ENCODE data around the gene RITA1. TPM values are rescaled to one million over a fixed set of nuclear protein-coding genes. Genes with fewer than 3 reads are reported as not detected.

The RITA1 gene
- total and polyA plus RNA-seq, 2 donors (not counting 1 experiment from before 2014, with no cell fraction given): 8.1 to 17.9 TPM

- no peak overlapping the region for H3K4me2 ChIP-seq (replicated peaks; ENCODE audit: low read depth, low read length, poor library complexity, severe bottlenecking)
- no peak for DNase-seq
- 89% methylated on average over 1 of the region's 5 CpGs for WGBS (ENCODE audit: insufficient coverage)
- no peaks in the 10 kb centered on the region for H3K27me3 Mint-ChIP-seq
- peaks cover 0 to 1% (median 0%) of the 10 kb centered on the region in 3 donors for H3K9me3 ChIP-seq (ENCODE audit: control extremely low read depth in 1 of 3, control insufficient read depth in 2 of 3, insufficient read depth in 1 of 3, low read length in 2 of 3)
- H3K27ac ChIP-seq (ENCODE audit: low read length in 2 of 2): no peak overlapping the region
- CTCF ChIA-PET: interaction anchor here (1.2 to 8.0 kb wide), 6 partner anchors 14 to 270 kb away, joined by 3 to 127 read pairs (median 32); partner anchors contain the start of gene RASAL1
- POLR2A ChIA-PET: interaction anchor here (1.3 kb wide), 1 partner anchor 14 kb away, joined by 4 read pairs; no protein-coding TSS in a partner anchor
- peaks cover 37% of the 10 kb centered on the region for H3K4me1 Mint-ChIP-seq
- TF ChIP-seq, protein P1, sequence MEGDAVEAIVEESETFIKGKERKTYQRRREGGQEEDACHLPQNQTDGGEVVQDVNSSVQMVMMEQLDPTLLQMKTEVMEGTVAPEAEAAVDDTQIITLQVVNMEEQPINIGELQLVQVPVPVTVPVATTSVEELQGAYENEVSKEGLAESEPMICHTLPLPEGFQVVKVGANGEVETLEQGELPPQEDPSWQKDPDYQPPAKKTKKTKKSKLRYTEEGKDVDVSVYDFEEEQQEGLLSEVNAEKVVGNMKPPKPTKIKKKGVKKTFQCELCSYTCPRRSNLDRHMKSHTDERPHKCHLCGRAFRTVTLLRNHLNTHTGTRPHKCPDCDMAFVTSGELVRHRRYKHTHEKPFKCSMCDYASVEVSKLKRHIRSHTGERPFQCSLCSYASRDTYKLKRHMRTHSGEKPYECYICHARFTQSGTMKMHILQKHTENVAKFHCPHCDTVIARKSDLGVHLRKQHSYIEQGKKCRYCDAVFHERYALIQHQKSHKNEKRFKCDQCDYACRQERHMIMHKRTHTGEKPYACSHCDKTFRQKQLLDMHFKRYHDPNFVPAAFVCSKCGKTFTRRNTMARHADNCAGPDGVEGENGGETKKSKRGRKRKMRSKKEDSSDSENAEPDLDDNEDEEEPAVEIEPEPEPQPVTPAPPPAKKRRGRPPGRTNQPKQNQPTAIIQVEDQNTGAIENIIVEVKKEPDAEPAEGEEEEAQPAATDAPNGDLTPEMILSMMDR (IDR thresholded peaks at IDR 0.05): no peak
- TF ChIP-seq EZH2 (IDR thresholded peaks at IDR 0.05; ENCODE audit: borderline replicate concordance, insufficient read depth, low read depth, low read length, poor library complexity, severe bottlenecking): no peak
- H3K36me3 ChIP-seq (replicated peaks in 1 of 2; ENCODE audit: control extremely low read depth in 1 of 2, control insufficient read depth in 1 of 2, extremely low read depth in 1 of 2, insufficient read depth in 2 of 2, low read length in 1 of 2): peaks cover 9 to 92% of the 10 kb centered on the region in 2 experiments
- H3K4me3 ChIP-seq (ENCODE audit: control extremely low read depth in 1 of 5, extremely low read depth in 1 of 5, insufficient read depth in 1 of 5, low read depth in 2 of 5, low read length in 4 of 5): no peak overlapping the region
- H3K79me2 ChIP-seq (ENCODE audit: control insufficient read depth, insufficient read depth, low read length): peaks cover 39% of the 10 kb centered on the region
- peaks cover 20 to 30% of the 10 kb centered on the region in 2 donors for H3K4me1 ChIP-seq (ENCODE audit: control insufficient read depth in 2 of 2, insufficient read depth in 2 of 2, low read length in 2 of 2)
- H3K9me3 Mint-ChIP-seq (ENCODE audit: insufficient read depth): no peaks in the 10 kb centered on the region
- H2AFZ ChIP-seq (ENCODE audit: insufficient read depth, low read depth, low read length, poor library complexity, severe bottlenecking): no peak overlapping the region
- peaks cover 54% of the 10 kb centered on the region for H4K20me1 ChIP-seq (ENCODE audit: control insufficient read depth, insufficient read depth, low read length, poor library complexity, severe bottlenecking)
- ATAC-seq (ENCODE audit: low read depth): no peak
- H3K27me3 ChIP-seq (replicated peaks in 1 of 4; ENCODE audit: control extremely low read depth in 1 of 4, control insufficient read depth in 3 of 4, insufficient read depth in 4 of 4, low read length in 3 of 4): no peaks in the 10 kb centered on the region
- intact Hi-C loops (cut with micrococcal nuclease): loop anchor here (5.0 kb wide), 1 partner anchor 93 kb away; no protein-coding TSS in a partner anchor
- no peak overlapping the region for H3K4me3 Mint-ChIP-seq
- H3K9ac ChIP-seq (ENCODE audit: low read length): no peak overlapping the region
- no peak overlapping the region for H3K27ac Mint-ChIP-seq
Observed at GRCh38 chr12:113170457-113170856, 15.1 kb upstream of the RITA1 start.

DNA sequence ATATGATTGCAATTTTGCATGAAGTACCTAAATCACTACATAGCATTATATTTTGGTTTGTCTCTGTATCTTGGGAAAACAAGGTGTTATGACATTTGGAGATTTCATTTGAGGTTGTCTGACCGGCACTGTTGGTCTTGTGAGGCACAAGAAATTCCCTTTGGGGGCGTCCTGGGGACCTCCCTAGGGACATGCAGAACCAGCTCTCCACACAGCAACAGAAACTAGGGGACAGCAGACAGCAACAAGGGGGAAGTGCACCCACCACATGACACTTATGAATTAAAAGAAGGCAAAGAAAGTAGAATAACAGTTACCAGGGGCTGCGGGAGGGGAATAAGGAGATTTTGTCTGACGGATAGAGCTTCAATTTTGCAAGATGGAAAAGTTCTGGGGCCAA is 14.6 kb upstream of the RITA1 start:
- no peak for DNase-seq
- Histone ChIP-seq H3K27me3 (replicated peaks in 1 of 4; ENCODE audit: control extremely low read depth in 1 of 4, control insufficient read depth in 3 of 4, insufficient read depth in 4 of 4, low read length in 3 of 4) (no peaks in the 10 kb centered on the region), H3K4me1 (ENCODE audit: control insufficient read depth in 2 of 2, insufficient read depth in 2 of 2, low read length in 2 of 2) (peaks cover 20 to 30% of the 10 kb centered on the region in 2 donors), H3K4me2 (replicated peaks; ENCODE audit: low read depth, low read length, poor library complexity, severe bottlenecking) (no peak overlapping the region), H3K4me3 (ENCODE audit: control extremely low read depth in 1 of 5, extremely low read depth in 1 of 5, insufficient read depth in 1 of 5, low read depth in 2 of 5, low read length in 4 of 5) (no peak overlapping the region), H3K36me3 (replicated peaks in 1 of 2; ENCODE audit: control extremely low read depth in 1 of 2, control insufficient read depth in 1 of 2, extremely low read depth in 1 of 2, insufficient read depth in 2 of 2, low read length in 1 of 2) (peaks cover 9 to 87% of the 10 kb centered on the region in 2 experiments), H4K20me1 (ENCODE audit: control insufficient read depth, insufficient read depth, low read length, poor library complexity, severe bottlenecking) (peaks cover 54% of the 10 kb centered on the region), H3K9ac (ENCODE audit: low read length) (no peak overlapping the region), H3K79me2 (ENCODE audit: control insufficient read depth, insufficient read depth, low read length) (peaks cover 39% of the 10 kb centered on the region), H3K27ac (ENCODE audit: low read length in 2 of 2) (no peak overlapping the region), H3K9me3 (ENCODE audit: control extremely low read depth in 1 of 3, control insufficient read depth in 2 of 3, insufficient read depth in 1 of 3, low read length in 2 of 3) (peaks cover 0 to 1% (median 0%) of the 10 kb centered on the region in 3 donors), H2AFZ (ENCODE audit: insufficient read depth, low read depth, low read length, poor library complexity, severe bottlenecking) (no peak overlapping the region)
- Mint-ChIP-seq H3K9me3 (ENCODE audit: insufficient read depth) (no peaks in the 10 kb centered on the region), H3K27ac (peak overlapping the region; percentile 34), H3K4me1 (peaks cover 37% of the 10 kb centered on the region), H3K27me3 (no peaks in the 10 kb centered on the region), H3K4me3 (peak overlapping the region; percentile 2)
- ATAC-seq (ENCODE audit: low read depth): peak; percentile 26
- TF ChIP-seq, protein P1 (IDR thresholded peaks at IDR 0.05): no peak
- TF ChIP-seq EZH2 (IDR thresholded peaks at IDR 0.05; ENCODE audit: borderline replicate concordance, insufficient read depth, low read depth, low read length, poor library complexity, severe bottlenecking): no peak
- POLR2A ChIA-PET: interaction anchor here (1.3 kb wide), 1 partner anchor 14 kb away, joined by 4 read pairs; no protein-coding TSS in a partner anchor
- intact Hi-C loops (cut with micrococcal nuclease): loop anchor here (5.0 kb wide), 1 partner anchor 94 kb away; no protein-coding TSS in a partner anchor
- 20% methylated on average over 1 of the region's 4 CpGs for WGBS (ENCODE audit: insufficient coverage)
- CTCF ChIA-PET: interaction anchor here (1.2 to 8.0 kb wide), 6 partner anchors 15 to 271 kb away, joined by 3 to 127 read pairs (median 32); partner anchors contain the start of gene RASAL1
